ENCODE data around the gene RTF1.
A peak's percentile ranks its signal among the peaks of the same experiment; 100 is the strongest.

RTF1 gene

DNA sequence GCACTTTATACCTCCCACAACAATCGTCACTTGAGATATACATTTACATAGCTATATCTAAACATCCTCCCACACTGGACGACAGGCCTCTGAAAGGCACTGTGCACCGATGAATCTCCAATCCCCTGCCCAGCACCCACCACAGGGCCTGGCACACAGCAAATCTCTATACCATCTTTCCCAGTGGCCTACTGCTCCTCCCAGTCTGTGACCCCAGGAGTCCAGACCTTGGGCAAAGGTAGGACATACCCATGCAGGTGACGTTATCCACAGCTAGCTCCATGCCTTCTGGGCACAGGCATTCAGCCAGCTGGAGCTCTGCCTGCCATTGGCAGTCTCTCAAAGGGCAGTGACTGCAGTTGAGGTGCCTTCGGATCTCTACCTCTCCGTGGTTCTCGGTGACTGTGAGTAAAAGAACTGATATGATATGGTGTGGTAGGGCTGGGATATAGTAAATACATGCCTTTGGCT is 91.0 kb downstream of the RTF1 start:
- no peak for DNase-seq

GRCh38 chr15:41510728-41511127 is 93.8 kb downstream of the RTF1 start:
- no peak for DNase-seq

DNA sequence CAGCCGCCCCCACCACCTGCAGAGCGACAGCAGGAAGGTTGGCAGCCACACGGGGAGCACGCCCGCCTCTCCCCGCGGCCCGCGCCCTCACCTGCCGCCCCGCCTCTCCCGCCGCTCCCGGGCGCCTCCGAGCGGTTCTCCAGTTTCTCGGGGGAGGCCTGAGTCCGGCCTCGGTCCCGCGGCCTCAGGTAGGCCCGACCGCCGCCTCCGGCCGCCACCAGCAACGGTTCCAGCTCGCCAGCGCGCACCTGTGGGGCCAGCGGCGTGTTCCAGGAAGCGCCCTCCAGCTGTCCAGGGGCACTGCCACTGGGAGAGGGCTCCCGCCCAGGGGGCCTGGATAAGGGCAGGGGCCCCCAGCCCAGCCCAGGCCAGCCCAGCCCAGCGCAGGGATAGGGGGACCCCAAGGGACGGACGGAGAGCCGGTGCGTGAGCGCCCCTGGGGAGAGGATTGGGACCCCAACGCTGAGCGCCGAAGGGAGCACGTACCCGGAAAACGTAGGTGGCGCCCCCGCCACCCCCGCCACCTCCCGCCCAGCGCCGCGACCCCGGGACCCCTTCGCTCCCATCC is 94.5 kb downstream of the RTF1 start:
- peak in 2 of 3 experiments; percentile 68 to 73 for DNase-seq

- peak in 2 of 3 experiments; percentile 68 to 74 for DNase-seq
Measured at GRCh38 chr15:41511899-41512369, 95.0 kb downstream of the RTF1 start.

DNA sequence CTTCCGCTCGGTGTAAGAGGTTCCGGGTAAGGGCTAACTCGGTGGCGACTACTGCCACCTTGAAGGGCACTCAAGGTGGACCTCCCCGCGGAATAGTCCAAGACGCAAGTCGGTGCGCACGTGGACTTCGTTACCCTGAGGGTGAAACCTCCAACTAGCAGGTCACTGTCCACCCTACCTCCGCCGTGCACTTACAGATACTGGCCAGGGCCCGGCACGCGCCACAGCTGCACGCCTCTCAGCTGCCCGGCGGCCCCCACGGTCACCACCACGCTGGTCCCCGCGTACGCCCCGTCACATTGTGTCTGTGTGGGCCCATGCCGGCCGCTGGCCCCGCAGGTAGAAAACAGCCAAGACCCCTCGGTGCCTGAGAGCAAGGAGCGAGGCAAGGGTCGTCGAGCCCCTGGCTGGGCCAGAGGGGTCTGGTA is 95.6 kb downstream of the RTF1 start:
- no peak for DNase-seq

DNA sequence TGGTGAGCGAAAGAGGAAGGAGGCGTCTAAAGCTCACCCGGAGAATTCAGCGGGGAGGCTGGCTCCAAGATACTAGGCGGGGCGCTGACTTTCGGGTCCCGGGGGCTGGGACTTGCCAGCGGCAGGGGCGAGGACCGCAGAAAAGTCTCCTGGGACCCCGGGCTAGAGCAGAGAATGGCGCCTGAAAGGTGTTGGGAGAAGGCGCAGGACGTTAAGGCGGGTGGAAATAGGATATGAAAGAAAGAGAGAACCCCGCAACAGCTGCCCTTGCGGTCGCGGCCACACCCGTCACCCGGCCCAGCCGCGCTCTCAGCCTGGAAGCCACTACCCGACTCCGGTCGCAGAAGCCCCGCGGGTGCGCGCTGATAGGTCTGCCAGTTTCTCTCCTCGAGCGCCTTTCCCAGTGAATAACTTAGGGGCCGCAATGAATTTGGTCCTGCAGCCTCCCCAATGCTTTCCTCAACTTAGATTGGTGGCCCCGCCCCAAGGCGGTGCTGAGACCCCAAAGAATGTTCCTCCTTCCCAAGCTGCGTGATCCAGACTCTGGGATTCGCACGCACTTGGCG is 96.1 kb downstream of the RTF1 start:
- no peak for DNase-seq

DNA sequence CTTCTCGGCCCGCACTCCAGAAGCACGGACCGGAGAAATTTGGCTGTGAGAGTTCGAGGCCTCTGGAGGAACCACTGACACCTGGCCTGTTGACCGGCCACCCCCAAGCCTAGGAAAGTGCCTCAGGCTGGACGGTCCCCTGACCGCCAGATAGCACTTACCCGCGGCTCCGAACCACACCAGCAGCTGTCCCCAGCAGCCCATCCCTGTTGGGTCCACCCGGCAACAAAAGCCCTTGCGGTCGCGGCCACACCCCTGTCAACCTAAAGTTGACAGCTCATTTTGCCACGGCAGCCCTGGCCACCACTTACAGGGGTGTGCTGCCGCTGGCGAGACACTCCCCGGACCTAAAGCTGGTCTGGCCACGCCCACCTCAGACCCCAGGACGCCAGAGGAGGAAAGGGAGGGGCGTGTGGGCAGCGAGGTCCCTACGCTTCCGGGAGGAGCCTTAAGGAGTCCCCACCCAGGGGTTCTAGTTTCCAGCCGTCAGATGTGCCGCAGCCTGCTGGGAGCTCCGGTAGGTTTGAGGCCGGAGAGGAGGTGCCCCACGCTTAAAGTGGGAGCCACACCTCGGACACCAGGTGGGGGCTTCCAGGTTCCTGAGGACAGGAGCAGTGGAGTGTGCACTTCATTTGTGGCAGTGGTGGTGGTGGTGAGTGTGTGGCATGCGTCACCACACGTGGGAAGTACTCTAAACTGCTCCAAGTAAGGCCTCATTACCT is 96.8 kb downstream of the RTF1 start, which contains the start of gene LTK:
Gene LTK, minus strand, starts transcription at position 322 of the 722 bp plus-strand sequence. Its CDS starts 118 bp downstream, at position 204.
- peak in 1 of 3 experiments; percentile 55 for DNase-seq

- no peak for DNase-seq
Measured at GRCh38 chr15:41517895-41518449, 101.1 kb downstream of the RTF1 start.

DNA sequence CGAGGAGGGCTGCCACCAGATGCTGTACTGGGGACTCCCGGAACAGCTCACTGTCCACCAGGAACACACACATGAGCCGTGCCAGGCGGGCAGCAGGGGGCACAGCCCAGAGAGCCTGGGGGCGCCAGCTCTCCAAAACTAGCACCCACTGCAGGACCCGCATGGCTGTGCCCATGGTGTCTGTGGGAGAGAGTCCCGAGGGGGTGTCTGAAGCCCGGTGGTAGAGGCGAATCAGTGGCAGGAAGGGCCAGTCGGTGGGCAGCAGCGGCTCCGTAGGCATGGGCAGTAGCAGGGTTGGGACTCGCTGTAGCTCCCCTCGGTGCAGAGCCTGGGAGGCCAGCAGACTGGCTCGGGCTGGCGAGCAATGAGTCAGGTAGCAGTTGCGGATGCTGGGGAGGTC is 103.7 kb downstream of the RTF1 start:
- no peak for DNase-seq

- no peak for DNase-seq
Measured at GRCh38 chr15:41521614-41522013, 104.7 kb downstream of the RTF1 start.

DNA sequence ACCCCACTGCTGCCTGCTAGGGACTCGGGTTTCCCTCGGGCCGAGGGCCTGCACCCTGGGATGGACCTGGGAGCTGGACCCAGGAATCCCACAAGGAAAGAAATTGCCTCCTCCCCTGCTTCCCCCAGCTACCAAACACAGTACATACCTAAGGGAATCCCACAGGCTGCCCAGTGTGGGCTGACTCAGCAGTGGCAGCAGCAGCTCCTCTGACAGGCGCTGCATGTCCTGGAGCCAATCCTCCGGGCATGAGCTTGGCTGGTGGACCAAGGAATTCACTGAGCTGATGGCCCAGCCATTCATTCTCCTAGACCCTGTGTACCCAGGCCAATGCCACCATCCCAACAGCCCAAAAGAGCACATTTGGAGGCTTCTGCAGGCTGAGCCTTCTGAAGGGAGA is 106.2 kb downstream of the RTF1 start:
- no peak for DNase-seq

DNA sequence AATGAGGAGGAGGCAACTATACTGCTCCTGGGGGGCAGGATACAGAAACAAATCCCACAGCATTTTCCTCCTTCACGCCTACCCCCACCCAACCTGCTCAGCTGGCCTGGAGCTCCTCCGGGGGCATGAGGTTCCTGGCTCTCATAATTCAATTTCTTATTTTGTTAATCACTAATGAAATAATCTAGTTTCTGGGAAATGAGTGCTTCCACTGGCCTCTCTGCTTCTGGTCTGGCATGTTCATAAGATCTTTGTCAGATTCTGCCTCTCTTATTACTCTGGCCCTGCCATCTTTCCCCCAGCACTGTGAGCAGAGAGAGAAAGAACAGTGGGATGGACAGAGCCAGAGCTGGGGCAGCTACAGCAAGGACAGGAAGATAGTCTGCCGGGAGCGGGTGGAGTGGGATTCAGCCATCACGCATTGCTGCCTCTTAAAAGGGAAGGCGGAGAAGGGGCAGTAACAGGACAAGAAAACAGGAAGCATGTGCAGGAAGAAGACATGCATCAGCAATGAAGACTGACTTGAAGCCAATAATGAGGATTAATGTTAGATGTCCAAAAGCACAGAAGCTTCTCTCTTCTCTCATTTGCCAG is 113.6 kb downstream of the RTF1 start:
- no peak for DNase-seq
